HG03571 (cell line): ENCODE data around the gene PCNT.

ENCODE experiments used
- ATAC-seq: cut with Tn5 transposase; IDR thresholded peaks from one replicate; pipeline ENCODE4 v1.9.1; 2021; ENCODE audit not compliant: unreplicated experiment

The PCNT gene

GRCh38 chr21:46377789-46378188 lies 53.8 kb downstream of the PCNT start:
- ATAC-seq: no peak

- no peak for ATAC-seq
These were observed 55.1 kb downstream of the PCNT start for GRCh38 chr21:46379105-46379504.

GRCh38 chr21:46379691-46380090 lies 55.7 kb downstream of the PCNT start:
- no peak for ATAC-seq

GRCh38 chr21:46381541-46381940 lies 57.6 kb downstream of the PCNT start:
- ATAC-seq: no peak

GRCh38 chr21:46384556-46384955 lies 60.6 kb downstream of the PCNT start:
- no peak for ATAC-seq

- no peak for ATAC-seq
These were observed 62.1 kb downstream of the PCNT start for GRCh38 chr21:46385846-46386733.

- ATAC-seq: no peak
These were observed 62.8 kb downstream of the PCNT start for GRCh38 chr21:46386734-46387088.

- ATAC-seq: no peak
These were observed 64.4 kb downstream of the PCNT start for GRCh38 chr21:46388206-46388880.

GRCh38 chr21:46388896-46389295 lies 64.9 kb downstream of the PCNT start:
- ATAC-seq: no peak

- ATAC-seq: no peak
These were observed 66.9 kb downstream of the PCNT start for GRCh38 chr21:46390603-46391545.

GRCh38 chr21:46391773-46392172 lies 67.8 kb downstream of the PCNT start:
- ATAC-seq: no peak

GRCh38 chr21:46392921-46393320 lies 69.0 kb downstream of the PCNT start:
- no peak for ATAC-seq

- ATAC-seq: no peak
These were observed 69.5 kb downstream of the PCNT start for GRCh38 chr21:46393451-46393940.

GRCh38 chr21:46393941-46394594 lies 70.1 kb downstream of the PCNT start:
- no peak for ATAC-seq

GRCh38 chr21:46394595-46395104 lies 70.7 kb downstream of the PCNT start:
- no peak for ATAC-seq

GRCh38 chr21:46397211-46397905 lies 73.4 kb downstream of the PCNT start:
- ATAC-seq: no peak

- no peak for ATAC-seq
These were observed 74.0 kb downstream of the PCNT start for GRCh38 chr21:46397993-46398392.

GRCh38 chr21:46399129-46399528 lies 75.2 kb downstream of the PCNT start:
- no peak for ATAC-seq

GRCh38 chr21:46399686-46400085 lies 75.7 kb downstream of the PCNT start:
- no peak for ATAC-seq
